Urinary bladder (tissue), 4 donors: ENCODE results near the gene FOXRED1. TPM values are rescaled to one million over a fixed set of nuclear protein-coding genes. Genes with fewer than 3 reads are reported as not detected.
"Not testable (repeated sequence)": the region's sequence is repeated elsewhere in the genome, so short reads cannot be mapped to it uniquely, and the experiment has no call there.

Source experiments
- DNase-seq: peaks from one replicate; pipeline ENCODE4 v3.0.0-alpha.2; 2015; ENCODE audit errors: extremely low spot score
- H3K27ac ChIP-seq: one replicate; pipeline ENCODE4 v1.5.1; 2013; ENCODE audit warnings: low read depth, mild to moderate bottlenecking, moderate library complexity
- H3K36me3 ChIP-seq: one replicate; pipeline ENCODE4 v1.6.1; 2013; ENCODE audit warnings: mild to moderate bottlenecking, moderate library complexity; ENCODE audit not compliant: insufficient read depth
- H3K4me1 ChIP-seq: one replicate; pipeline ENCODE4 v1.6.1; 2013; ENCODE audit warnings: mild to moderate bottlenecking, moderate library complexity; ENCODE audit not compliant: insufficient read depth
- H3K4me3 ChIP-seq: one replicate; pipeline ENCODE4 v1.5.1; 2013; ENCODE audit warnings: low read depth, low read length
- WGBS: extraction: QIAGEN DNeasy Blood & Tissue Kit; methylation state at CpG from one replicate; pipeline ENCODE4 v1.1.7; 2013; 5-methylcytosine and 5-hydroxymethylcytosine counted together
- polyA plus RNA-seq: library from polyadenylated mRNA; stranded (reverse); fragments of 200-250 nt; gene quantifications from one replicate; pipeline ENCODE4 v1.2.3, GENCODE V29; 2013
- total RNA-seq: library from RNA; depleted of rRNA; stranded (reverse); fragments of >200 nt; gene quantifications from one replicate; pipeline ENCODE4 v1.2.3, GENCODE V29; 2014
- donor health status: healthy with polysubstance abuse.
- donor health status: healthy.

The FOXRED1 gene
- total and polyA plus RNA-seq, 2 donors: 11.4 to 20.4 TPM

DNA sequence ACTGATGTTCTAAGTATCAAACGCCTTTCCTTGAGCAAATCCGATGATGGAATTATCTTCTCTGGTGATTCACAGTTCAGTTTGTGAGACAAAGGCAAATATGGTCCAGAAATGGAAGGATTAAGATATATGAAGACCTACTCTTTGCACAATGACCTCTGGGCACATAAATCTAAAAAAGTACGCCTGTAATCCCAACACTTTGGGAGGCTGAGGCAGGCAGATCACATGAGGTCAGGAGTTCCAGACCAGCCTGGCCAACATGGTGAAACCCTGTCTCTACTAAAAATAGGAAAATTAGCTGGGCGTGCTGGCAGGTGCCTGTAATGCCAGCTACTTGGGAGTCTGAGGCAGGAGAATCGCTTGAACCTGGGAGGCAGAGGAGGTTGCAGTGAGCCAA lies 13.4 kb upstream of the FOXRED1 start:
- H3K27ac ChIP-seq, H3K36me3 ChIP-seq, H3K4me1 ChIP-seq, H3K4me3 ChIP-seq, DNase-seq: not testable (repeated sequence)
- 91% methylated on average over 5 of the region's 5 CpGs for WGBS

DNA sequence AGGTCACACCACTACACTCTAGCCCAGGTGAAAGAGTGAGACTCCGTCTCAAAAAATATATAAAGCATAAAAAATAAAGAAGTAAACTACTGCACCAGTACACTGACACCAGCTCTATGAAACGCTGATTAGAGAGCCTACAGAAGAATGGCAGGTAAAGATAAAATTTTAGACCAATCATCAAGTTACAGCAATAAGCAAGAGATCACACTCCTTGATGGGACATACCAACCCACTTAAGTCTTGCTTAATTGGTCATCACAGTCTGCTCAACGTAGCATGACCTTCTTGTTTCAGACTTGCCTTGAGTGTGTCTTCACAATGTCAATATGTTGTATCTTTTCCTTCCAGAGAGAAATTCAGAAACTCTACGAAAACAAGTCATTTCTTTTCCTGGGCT lies 12.7 kb upstream of the FOXRED1 start:
- WGBS: 92% methylated on average over 4 of the region's 4 CpGs
- Histone ChIP-seq H3K4me3 (no peak overlapping the region), H3K4me1 (no peaks in the 10 kb centered on the region), H3K36me3 (peaks cover 5% of the 10 kb centered on the region), H3K27ac (no peak overlapping the region)
- no peak for DNase-seq

DNA sequence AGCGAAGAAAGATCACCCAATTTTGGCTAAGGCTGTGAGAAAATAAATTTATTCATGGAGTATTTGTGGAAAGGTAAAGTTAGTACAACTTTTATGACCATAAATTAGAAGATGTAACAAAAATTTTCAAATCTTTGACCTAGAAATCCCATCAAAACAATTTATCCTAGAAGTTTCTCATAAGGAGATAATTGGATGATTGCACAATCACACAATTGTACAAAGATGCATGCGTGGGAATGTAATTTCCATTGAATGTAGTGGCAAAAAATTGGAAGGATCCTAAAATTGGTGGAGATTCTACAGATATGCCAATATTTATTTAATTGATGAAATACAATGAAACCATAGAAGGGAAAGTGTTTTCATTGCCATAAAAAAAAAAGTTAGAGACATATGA lies 11.8 kb upstream of the FOXRED1 start:
- Histone ChIP-seq H3K27ac (no peak overlapping the region), H3K36me3 (peaks cover 6% of the 10 kb centered on the region), H3K4me1 (no peaks in the 10 kb centered on the region), H3K4me3 (no peak overlapping the region)
- DNase-seq: no peak
- WGBS: 91% methylated on average over 2 of the region's 2 CpGs

DNA sequence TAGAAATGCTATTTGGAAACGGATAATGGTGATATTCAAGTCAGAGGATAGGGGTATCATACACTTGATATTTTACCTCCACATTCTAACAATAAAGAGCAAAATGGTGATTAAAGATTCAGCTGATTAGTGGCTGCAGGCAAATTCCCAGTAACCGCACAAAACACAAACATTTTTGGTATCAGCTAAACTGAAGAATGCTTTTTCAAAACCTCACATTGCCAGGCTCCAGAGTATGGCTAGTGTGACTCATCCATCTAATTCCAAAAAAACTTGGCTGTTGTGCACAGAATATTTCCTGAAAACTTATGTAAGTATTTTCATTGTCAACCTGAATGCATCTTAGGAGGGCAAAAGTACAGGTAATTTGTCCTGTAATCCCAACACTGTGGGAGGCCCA lies 11.2 kb upstream of the FOXRED1 start:
- DNase-seq: no peak
- peaks cover 8% of the 10 kb centered on the region for H3K36me3 ChIP-seq
- no peaks in the 10 kb centered on the region for H3K4me1 ChIP-seq
- H3K4me3 ChIP-seq: no peak overlapping the region
- no peak overlapping the region for H3K27ac ChIP-seq
- WGBS: 87% methylated on average over 2 of the region's 2 CpGs

DNA sequence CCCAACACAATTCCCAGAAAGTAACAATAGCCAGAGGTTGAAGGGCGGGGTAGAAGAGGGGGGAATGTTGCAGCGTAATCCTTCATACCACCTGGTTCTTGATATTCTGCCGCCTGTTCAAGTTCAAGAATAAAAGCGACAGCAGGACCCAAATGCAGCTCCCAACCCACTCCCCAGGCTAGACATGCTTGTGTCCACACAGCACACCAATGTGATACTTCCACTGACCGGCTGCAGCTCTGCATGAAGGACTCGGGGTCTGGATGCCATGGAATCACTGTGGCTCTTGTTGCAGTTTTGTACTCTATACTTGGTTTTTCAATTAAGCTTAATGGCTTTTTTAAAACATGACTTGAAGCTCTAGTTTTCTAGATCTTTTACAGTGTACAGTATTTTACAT lies 6.7 kb upstream of the FOXRED1 start:
- H3K4me1 ChIP-seq: no peaks in the 10 kb centered on the region
- no peak overlapping the region for H3K4me3 ChIP-seq
- H3K27ac ChIP-seq: no peak overlapping the region
- 92% methylated on average over 6 of the region's 6 CpGs for WGBS
- DNase-seq: no peak
- H3K36me3 ChIP-seq: peaks cover 9% of the 10 kb centered on the region

DNA sequence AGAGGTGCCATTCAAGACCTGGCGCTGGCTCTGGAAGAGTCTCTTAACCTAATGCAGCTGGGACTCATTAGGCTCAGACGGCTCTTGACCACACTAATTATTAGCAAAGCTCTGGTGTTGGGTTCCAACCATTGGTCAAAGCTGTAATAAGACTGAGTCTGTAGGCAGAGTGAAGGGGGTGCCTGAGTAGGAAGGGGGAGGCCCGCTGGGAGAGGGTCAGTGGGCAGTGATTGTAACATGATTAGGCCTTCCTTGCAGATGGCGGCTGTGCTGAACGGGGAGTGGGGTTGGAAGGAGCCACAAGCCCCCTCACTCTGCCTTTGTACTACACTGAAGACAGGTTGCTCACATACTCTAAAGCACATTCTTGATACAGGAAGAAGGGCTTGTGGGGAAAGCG lies 5.5 kb upstream of the FOXRED1 start:
- no peak overlapping the region for H3K4me3 ChIP-seq
- DNase-seq: no peak
- peaks cover 7% of the 10 kb centered on the region for H3K36me3 ChIP-seq
- no peaks in the 10 kb centered on the region for H3K4me1 ChIP-seq
- WGBS: 78% methylated on average over 6 of the region's 6 CpGs
- no peak overlapping the region for H3K27ac ChIP-seq

DNA sequence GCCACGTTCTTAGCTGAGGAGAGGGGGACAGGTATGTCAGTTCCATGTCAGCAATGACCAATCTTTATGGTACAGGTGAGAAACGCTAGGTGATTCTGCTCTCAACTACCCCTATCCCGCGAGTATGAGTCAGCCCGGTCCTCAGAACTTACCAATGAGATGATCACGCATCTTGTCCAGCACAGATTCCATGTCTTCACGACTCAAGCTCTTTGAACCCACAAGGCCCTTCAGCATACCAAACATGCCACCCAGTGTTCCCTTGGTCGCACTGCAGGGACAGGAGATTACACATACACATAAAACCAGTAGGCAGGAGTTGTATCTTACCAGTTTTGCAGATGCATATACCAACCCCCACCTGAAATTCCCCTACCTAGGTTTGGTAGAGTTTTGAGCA lies 3.1 kb upstream of the FOXRED1 start:
- H3K4me3 ChIP-seq: no peak overlapping the region
- no peaks in the 10 kb centered on the region for H3K4me1 ChIP-seq
- WGBS: 89% methylated on average over 8 of the region's 8 CpGs
- H3K27ac ChIP-seq: no peak overlapping the region
- DNase-seq: no peak
- peaks cover 5% of the 10 kb centered on the region for H3K36me3 ChIP-seq

DNA sequence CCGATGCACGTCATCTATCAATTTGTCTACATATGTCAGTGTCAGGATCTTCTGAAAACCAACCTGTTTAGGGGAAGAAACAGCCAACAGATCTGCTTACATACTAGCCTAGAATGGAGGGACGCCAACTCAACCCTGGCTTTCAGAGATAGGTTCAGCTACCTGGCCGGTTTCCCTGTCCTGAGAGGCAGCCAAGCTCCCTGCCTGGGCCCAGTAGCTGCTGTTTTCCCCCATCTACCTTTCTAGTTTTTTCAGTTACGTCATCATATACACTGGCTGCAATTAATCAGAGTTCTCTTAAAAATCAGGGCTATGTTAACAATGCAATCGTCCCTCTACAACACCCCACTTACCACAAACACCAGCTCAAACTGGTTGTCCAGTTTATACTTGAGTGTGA lies 1.3 kb upstream of the FOXRED1 start:
- Histone ChIP-seq H3K36me3 (peaks cover 2% of the 10 kb centered on the region), H3K4me3 (peak overlapping the region; percentile 64)
- DNase-seq: no peak

DNA sequence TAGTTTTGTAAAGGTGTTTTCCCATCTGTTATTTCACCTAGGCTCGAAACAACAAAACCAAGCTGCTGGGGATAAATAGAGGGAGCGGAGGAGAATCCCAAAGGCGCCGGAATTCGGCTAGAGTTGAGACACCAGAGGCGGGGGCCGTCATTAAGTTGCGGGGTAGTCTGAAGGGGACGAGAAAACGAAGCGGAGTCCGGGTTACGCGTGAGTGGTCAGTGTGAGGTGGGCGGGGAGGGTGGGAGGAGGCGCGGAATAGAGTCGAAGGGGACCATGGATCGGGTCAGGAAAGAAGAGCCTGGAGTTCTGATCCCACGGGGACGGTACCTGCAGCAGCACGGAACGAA lies 620 bp upstream of the FOXRED1 start:
- no peak for DNase-seq
- H3K27ac ChIP-seq: peak overlapping the region; percentile 78
- peaks cover 2% of the 10 kb centered on the region for H3K36me3 ChIP-seq
- no peaks in the 10 kb centered on the region for H3K4me1 ChIP-seq
- WGBS: under 1% methylated on average over 23 of the region's 23 CpGs
- H3K4me3 ChIP-seq: peak overlapping the region; percentile 64

More for the DNA sequence above, 1.3 kb upstream of the FOXRED1 start:
- peak overlapping the region; percentile 60 for H3K27ac ChIP-seq
- 72% methylated on average over 6 of the region's 6 CpGs for WGBS
- H3K4me1 ChIP-seq: no peaks in the 10 kb centered on the region

DNA sequence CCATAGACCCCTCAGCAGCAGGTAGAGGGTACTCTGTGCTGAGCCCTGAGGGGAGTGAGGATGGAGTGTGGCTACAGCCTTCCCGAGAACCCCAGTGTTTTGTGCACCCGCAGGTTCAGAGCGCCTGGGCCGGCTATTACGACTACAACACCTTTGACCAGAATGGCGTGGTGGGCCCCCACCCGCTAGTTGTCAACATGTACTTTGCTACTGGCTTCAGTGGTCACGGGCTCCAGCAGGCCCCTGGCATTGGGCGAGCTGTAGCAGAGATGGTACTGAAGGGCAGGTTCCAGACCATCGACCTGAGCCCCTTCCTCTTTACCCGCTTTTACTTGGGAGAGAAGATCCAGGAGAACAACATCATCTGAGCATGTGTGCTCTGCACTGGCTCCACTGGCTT lies 8.4 kb downstream of the FOXRED1 start:
- 96% methylated on average over 11 of the region's 11 CpGs for WGBS
- DNase-seq: no peak
- no peaks in the 10 kb centered on the region for H3K36me3 ChIP-seq
- H3K4me1 ChIP-seq: no peaks in the 10 kb centered on the region
- H3K4me3 ChIP-seq: no peak overlapping the region
- H3K27ac ChIP-seq: no peak overlapping the region

DNA sequence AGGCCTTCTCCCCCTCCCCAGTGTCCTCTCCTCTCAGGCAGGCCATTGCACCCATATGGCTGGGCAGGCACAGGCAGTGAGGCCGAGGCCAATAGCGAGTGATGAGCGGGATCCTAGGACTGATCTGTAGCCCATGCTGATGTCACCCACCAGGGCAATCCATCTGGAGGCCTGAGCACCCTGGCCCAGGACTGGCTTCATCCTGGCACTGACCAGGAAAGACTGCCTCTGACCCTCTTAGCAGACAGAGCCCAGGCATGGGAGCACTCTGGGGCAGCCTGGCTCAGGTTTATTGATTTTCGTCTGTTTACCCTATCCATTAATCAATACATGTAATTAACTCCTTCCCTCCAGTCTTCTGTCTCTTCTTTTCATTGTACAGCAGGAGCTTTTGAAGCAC lies 8.8 kb downstream of the FOXRED1 start:
- Histone ChIP-seq H3K4me1 (no peaks in the 10 kb centered on the region), H3K36me3 (no peaks in the 10 kb centered on the region), H3K4me3 (no peak overlapping the region), H3K27ac (no peak overlapping the region)
- no peak for DNase-seq
- WGBS: 89% methylated on average over 4 of the region's 4 CpGs

DNA sequence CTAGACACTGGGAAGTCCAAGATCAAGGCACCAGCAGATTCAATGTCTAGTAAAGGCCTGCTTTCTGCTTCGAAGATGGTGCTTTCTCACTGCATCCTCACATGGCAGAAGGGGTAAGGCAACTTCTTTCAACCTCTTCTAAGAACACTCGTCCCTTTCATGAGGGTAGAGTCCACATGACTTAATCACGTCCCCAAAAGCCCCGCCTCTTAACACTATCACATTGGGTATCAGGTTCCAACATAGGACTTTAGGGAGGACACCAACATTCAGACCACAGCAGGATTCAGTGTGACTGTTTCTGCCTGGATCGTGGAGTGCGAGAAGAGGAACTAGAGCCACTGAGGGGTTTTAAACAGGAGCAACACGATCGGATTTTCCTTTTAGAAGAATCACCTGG lies 10.2 kb downstream of the FOXRED1 start:
- DNase-seq: no peak
- Histone ChIP-seq H3K27ac (no peak overlapping the region), H3K36me3 (no peaks in the 10 kb centered on the region), H3K4me1 (no peaks in the 10 kb centered on the region), H3K4me3 (no peak overlapping the region)
- WGBS: 78% methylated on average over 8 of the region's 8 CpGs

DNA sequence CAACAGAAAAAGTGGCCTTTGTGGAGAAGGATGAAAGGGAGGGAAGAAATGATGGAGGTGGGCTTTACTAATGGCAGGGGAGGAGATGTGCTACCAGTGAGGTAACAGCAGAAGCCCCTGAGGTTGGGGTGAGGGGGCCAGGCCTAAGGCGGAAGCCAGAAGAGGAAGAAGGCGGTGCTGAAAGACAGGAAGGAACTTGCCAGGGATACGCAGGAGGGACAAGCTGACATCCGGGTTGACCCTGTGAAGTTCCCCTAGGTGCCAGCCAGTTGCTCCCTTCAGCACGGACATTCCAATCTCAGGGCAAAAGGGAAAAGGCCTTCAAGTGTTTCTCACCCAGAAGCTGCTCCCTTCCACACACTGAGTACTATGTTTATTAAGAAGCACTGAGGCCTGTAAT lies 11.6 kb downstream of the FOXRED1 start:
- WGBS: 68% methylated on average over 5 of the region's 5 CpGs
- Histone ChIP-seq H3K36me3 (no peaks in the 10 kb centered on the region), H3K4me3 (no peak overlapping the region), H3K27ac (no peak overlapping the region), H3K4me1 (no peaks in the 10 kb centered on the region)
- DNase-seq: no peak

DNA sequence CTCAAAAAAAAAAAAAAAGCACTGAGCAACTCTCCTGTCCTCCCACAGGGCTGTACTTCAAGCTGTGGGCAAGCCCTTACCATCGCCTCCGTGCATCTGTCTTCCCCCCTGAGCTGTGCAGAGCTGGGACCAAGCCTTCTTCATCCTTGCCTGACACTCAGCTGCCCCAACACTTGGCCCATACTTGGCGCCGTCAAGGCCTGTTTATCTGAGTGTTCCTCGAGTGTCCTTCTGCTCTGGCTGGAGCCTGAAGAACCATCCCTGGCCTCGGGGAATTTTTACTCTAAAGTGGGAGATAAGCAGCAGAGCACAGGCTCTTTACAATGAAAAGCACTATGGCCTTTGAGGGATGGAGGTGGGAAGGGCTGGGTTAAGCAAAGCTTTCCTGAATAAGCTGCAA lies 12.3 kb downstream of the FOXRED1 start:
- Histone ChIP-seq H3K4me3 (no peak overlapping the region), H3K4me1 (no peaks in the 10 kb centered on the region), H3K27ac (no peak overlapping the region), H3K36me3 (no peaks in the 10 kb centered on the region)
- WGBS: 72% methylated on average over 6 of the region's 6 CpGs
- DNase-seq: no peak

DNA sequence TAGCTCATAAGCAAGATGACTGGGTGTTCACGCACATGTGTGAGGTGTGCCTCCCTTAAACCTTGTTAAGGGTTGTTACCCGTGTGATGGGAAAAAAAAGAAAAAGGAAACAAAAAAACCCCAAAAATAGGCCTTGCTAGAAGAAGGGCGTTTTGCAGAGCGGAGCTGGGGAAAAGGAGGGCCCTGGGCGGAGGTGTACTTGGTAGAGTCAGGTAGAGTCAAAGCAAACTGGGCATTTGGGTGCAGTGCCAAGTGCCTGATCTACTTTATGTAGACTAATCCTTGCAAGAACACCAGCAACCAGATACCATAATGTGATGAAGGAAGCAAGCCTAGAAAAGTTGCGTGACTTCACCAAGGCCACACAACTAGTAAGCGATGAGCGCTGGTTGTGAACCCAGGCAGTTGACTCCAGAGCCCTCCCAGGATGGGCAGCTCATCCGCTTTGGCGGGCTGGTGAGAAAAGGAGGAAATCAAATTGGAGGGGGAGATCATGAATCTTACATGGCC lies 12.8 kb downstream of the FOXRED1 start:
- WGBS: 93% methylated on average over 10 of the region's 10 CpGs
- no peak for DNase-seq
- H3K36me3 ChIP-seq: no peaks in the 10 kb centered on the region
- H3K4me1 ChIP-seq: no peaks in the 10 kb centered on the region
- no peak overlapping the region for H3K27ac ChIP-seq
- peak overlapping the region; percentile 75 for H3K4me3 ChIP-seq
